ENCODE results near the gene MSANTD1.

The MSANTD1 gene

DNA sequence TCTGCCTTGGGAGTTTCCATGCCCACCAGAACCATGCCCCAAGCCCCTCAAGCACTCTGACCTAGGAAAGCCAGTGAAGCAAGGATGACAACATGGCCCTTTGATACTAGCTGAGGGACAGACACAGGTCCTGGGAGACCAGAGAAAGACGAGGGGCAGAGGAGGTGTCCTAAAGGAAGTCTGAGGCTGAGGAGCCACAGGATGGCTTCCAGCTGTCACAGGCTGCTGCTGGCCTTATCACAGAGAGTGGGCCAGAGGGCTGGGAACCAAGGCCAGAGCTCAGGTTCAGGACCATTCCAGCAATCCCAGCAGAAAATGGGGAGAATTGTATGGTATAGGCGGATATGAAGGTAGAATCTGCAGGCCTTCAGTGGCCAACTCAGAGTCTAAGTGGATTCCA is 31.7 kb upstream of the MSANTD1 start:
- no peak for DNase-seq

DNA sequence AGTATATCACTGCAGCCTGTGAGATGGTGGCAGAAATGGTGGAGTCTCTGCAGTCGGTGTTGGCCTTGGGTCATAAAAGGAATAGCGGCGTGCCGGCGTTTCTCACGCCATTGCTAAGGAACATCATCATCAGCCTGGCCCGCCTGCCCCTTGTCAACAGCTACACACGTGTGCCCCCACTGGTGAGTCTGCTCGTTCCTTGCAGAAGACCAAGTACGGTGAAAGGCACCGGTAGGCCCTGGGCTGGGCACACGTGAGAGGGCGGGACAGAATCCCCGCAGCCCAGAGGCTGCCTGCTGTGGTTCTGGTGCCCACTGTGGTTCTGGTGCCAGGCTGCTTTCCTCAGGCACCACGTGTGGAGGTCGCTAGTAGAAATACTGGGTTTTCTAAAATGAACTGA is 31.2 kb upstream of the MSANTD1 start:
- no peak for DNase-seq

DNA sequence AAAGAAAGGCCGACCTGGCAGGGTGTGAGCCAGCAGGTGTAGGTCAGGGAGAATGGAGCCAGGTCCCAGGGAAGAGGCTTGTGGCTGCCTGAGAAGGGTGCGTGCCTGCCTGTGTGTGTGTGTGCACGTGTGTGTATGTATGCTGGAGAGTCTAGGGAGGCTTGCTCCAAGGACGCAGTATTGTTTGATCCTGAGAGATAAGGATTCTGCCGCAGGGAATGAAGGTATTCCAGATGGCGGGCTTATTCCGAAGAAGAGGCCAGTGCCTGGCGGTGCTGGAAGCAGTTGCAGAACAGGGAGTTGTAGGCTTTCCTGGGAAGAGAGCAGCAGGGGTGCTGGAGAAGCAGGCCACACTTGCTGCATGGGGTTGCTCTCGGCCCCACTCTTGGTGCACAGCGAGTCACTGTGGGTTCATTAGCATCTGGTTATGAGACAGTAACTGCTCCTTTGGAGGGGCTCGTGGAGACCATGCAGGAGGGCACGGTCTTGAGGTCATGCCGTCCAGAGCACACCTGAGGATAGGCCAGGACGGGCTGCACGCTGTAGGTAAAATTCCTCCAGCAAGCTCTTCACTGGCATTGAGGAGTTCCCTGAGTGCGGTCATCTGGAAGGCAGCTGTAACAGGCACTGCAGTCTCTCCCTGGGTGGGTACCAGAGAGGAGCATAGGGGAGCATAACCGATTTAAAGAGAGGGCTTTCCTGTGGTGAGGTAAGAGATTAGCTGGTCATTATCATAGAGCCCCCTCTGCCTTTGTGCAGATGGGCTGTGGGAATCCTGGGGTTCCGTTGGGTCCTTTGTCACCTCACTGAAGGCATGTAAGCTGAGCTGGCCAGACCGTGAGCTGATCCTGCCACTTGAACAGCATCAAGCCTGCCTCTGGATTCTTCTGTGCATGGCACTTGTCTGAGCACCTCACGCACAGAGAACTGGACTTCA is 29.9 kb upstream of the MSANTD1 start:
- DNase-seq = no peak

DNA sequence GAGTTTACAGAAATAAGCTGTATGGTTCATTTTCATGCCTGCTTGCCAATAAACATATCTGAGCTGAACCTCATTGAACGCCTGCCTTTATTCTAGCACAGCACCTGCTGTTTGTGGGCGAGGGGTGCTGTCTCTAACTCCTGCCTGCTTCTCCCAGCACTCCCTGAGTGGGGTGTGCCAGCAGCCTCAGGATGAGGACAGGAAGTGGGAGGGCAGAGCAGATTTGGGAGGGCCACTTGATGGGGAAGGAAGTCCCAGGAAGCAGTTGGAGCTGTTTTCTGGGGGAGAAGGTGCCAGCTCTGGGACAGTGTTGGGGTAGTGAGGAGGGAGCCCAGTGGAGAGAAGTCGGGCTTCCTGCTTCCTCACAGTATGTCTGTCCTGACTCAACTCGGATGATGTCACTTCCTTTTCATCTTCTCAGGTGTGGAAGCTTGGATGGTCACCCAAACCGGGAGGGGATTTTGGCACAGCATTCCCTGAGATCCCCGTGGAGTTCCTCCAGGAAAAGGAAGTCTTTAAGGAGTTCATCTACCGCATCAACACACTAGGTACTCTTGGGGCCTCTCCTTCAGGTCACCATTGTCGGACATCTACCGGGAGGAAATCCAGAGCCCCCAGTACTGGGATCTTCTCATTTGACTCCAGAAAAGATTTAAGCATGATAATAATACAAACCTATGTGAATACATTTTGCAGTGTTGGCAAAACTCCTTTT is 29.0 kb upstream of the MSANTD1 start:
- DNase-seq = no peak

DNA sequence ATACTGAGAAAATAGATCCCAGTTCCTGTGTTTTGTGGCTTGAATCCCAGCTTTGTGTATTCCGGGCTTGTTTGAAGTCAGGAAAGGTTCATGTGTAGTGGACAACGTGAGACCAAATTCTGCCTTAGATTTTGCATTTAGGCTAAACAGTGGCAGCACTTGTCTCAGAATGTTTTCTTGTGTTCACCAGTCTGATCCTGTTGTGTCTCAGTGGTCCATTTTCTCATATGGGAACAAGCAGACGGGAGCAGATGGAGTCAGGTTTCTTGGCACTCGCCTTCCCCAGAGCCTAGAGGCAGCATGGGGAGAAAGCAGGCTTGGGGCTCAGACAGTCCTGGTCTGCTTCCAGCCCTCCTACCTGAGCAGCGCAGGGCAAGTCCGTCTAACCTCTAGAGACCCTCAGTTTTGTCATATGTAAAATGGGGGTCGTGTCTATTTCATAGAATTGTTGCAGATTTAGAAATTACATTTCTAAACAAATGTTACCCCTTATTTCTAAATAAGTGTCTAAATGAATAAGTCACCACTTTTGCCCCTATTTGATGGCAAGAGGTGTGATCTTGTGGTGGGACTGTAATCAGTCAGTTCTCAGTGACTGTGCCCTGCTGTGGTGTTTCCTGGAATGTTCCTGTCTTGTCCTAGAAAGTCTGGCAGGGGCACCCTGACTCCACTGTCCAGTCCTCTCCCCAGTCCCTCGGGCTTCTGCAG is 28.3 kb upstream of the MSANTD1 start:
- no peak for DNase-seq

DNA sequence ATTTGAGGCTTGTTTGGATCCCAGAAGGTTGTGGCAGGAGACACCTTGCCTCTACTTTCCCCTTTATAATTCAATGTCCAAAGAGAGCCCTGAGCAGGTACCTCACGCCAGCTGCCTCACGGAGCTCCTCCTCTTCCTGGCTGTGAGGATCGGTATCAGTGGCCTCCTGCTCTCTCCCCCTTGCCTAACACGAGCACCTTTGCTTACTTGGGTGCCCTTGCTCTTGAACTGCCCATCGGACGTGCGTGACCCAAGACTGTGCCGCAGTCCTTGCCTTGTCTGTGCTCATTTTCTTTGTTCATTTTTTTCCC is 27.8 kb upstream of the MSANTD1 start:
- DNase-seq = no peak

DNA sequence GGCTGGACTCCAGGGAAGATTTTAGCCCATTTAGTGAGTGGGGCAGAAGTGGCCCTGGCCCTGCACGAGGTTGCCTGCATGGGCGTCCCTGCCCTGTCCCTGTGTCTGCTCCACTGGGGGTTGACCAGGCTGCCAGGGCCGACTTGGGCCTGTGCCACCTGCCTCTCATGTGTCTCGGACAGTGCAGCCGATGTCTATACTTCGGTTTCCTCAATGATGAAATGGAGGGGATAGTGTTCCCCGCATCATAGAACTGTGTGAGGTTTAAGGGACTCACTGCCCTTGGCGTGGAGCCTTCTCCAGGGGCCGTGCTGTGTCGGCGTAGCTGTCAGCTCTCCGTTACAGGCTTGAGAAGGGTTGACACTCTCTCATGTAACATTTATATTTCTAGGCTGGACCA is 27.0 kb upstream of the MSANTD1 start:
- no peak for DNase-seq

DNA sequence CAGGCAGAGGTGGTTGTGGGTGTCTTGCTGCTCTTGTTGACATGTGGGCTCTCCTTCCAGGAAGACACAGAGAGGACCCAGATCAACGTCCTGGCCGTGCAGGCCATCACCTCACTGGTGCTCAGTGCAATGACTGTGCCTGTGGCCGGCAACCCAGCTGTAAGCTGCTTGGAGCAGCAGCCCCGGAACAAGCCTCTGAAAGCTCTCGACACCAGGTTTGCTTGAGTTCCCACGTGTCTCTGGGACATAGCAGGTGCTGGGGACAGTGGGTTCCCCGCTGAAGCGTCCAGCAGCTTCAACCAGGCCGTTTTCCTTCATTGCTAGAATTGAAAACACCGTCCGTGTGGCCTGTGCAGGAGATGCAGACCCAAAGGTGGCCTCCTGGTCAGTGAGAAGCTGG is 25.6 kb upstream of the MSANTD1 start:
- DNase-seq = no peak

DNA sequence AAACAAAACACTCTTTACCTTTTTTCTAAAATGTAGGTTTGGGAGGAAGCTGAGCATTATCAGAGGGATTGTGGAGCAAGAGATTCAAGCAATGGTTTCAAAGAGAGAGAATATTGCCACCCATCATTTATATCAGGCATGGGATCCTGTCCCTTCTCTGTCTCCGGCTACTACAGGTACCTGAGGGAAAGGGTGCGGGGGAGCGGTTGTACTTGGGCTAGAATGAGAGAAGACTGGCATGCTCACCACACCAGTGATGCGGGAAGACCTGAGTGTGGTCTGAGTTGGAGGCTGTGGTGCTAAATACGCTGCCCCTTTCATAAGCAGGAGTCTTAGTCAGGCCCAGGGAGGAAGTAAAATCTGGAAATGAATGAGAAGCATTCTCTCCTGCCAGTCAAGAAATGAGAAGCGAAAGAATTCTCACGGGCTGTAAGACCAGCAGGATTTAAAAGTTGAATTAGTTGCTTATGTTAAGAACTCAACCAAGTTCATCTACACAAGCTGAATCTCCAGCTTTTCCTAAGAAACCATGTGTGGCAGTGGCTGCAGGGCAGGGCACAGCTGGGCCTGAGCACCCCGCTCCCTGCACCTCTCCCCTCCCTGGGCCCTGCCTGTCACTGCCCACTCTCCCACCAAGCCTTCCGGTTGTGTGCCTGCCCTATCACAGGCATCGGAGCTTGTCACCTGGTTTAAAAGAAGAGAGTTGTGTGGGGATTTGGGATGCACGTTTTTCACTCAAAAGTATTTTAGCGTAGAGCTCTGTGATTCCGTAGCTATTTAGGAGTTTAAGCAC is 24.8 kb upstream of the MSANTD1 start:
- no peak for DNase-seq

DNA sequence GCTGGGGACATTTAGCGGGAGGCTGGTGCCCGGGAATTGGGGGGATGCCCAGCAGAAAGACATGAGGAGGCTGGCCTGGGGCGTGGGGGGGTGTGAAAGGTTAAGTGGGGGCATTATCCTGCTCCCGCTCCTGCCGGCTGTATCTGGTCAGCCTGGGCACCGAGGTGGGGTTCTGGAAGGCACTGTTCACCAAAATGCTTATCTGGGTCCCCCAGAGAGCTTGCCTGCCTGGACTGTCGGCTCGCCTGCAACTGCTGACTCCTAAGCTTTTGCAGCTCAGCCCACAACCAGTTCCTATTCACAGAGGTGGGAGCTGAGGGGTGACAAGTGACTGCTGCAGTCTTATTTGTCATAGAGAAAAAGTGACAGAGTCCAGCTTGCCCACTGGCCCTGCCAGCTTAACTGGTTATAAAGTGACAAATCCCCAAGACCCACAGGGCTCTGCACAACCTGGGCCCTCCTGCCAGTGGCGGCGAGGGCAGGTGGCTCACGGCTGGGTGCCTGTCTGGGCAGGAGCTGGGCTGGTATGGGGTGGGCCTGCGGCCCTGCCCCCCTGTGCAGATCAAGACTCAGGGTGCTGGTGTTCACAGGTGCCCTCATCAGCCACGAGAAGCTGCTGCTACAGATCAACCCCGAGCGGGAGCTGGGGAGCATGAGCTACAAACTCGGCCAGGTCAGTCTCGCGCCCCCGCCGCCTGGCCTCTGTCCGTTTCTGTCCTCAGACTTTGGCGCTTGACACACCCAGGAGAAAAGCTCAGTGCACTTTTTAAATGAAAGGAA is 23.7 kb upstream of the MSANTD1 start:
- no peak for DNase-seq

DNA sequence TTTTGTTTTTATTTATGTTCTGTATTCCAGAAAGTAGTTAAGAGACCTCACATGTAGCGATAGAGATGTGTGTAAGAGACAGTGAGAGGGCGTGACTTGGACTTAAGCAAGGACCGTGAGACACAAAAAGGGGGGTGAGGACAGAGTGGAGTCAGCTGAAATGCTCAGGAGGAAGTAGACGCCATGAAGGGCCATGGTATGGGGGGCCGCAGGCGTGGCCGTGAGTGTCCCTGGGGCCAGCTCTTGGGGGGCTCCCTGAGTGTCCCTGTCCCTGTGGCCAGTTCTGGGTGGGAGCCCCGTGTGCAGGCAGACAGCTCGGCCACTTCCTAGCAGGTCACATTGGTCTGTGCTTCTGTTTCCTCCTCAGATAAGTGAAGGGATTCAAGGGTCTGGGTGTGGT is 23.0 kb upstream of the MSANTD1 start:
- no peak for DNase-seq

DNA sequence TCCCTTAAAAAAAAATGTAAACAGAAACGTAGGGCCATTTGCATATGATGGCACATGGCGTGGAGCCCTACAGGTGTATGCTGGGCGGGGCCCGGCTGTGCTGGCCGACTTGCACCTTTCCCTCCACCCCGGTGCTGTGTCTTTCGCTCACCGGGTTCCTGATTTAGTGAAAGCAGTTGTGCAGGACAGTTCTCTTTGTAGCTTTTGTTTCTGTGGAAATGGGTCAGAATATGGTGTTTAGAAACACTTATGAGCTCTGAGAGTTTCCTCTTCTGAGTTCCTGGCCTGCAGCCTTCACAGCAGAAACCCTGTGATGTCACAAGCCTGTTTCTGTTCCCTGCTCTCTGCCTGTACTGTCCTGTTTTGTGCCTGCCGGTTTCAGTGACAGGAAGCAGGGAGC is 22.5 kb upstream of the MSANTD1 start:
- DNase-seq = no peak

DNA sequence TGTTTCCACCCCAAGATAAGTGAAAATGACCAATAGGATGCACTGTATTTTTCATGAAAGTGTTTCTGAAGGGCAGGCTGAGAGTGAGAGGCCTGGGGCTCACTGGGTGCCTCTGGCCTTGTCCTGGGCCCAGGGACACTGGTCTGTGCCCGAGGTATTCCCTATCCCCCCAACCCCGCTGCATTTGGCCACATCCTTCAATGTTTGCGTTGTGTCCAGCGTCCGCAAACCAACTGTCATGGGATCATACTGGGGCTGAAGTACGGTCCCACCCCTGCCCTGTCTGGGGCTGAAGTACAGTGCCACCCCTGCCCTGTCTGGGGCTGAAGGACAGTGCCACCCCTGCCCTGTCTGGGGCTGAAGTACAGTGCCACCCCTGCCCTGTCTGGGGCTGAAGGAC is 22.0 kb upstream of the MSANTD1 start:
- no peak for DNase-seq

DNA sequence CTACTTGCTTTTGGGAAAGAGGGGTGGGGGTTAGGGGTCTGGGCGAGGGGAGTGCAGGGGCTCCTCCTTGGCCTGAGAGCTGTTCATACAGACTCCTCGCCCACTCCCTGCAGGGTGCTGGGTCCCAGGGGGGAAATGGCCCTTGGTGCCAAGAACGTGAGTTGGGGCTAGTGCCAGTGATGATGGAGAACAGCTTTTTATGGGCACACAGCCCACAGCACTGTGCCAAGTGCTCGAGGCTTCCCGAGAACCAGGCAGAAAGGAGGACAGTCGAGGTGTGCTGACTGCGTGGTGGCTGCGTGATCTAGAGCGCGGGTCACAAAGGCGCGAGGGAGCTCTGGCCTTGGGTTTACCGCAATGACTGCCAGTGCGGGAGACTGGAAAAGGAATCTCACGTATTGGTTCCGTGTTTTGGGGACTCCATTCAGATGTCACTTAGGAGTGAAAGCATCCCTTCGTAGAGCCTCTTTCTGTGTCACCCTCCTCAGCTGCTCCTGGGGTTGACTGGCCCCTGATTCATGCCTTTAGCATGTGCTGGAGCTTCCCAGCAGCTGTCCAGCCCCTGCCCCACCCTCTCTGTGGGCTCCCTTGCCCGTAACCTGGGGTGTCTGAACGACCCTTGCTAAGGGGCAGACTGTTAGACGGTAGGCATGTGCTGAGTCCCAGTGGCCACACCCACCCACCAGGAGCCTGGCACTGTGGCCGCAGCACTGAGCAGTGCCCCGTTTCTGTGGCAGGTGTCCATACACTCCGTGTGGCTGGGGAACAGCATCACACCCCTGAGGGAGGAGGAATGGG is 20.9 kb upstream of the MSANTD1 start:
- no peak for DNase-seq

DNA sequence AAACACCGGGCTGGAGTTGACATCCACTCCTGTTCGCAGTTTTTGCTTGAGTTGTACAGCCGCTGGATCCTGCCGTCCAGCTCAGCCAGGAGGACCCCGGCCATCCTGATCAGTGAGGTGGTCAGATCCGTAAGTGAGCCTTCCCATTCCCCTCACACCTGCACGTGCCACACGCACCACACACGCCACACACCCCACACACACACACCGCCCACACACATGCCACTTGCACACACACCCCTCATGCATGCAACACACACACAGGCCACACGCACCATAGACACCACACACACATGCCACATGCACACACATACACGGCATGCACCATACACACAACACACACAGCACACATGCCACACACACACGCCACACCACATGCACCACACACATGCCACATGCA is 20.1 kb upstream of the MSANTD1 start:
- no peak for DNase-seq

DNA sequence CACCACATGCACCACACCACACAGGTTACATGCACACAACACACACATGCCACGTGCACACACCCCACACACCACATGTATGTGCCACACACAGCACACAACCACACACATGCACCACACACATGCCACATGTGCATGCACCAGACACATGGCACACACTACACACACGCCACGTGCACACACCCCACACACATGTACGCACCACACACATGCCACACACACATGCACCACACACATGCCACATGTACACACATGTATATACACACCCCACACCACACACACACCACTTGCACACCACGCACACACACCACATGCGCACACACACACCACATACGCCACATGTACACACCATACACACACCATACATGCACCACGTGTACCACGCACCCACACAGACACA is 19.6 kb upstream of the MSANTD1 start:
- no peak for DNase-seq

DNA sequence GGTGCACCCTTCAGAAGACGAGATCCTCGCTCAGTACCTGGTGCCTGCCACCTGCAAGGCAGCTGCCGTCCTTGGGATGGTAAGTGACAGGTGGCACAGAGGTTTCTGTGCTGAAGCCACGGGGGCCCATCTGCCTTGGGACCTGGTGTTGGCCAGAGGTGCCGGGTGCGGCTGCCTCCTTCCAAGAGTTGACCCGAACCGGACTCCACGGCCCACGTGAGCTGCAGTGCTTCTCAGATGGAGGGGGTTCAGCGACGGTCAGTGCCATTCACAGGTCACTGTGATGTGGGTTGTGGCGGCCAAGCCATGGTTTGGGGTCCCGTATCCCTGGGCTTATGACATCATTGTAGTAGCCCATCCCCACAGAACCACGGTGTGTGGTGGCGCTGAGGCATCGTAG is 19.0 kb upstream of the MSANTD1 start:
- no peak for DNase-seq

DNA sequence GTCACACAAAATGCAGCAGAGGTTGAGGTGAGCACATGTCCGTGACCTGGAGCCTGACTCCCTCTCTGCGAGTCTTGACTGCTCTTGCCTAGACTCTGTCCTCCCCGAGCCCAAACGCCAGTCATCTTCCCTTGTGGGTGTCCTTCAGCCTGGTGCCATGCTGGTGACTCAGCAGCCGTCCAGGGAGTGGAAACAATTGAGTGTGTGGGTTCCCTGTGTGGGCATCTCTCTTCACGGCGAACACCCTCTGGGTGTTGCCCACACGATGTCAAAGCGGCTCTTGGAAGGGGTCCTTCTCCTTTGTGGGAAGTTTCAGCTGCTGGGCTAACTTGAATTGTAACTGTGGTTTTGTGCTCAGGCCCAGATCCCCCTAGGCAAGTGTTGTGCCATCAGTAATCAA is 17.5 kb upstream of the MSANTD1 start:
- no peak for DNase-seq

DNA sequence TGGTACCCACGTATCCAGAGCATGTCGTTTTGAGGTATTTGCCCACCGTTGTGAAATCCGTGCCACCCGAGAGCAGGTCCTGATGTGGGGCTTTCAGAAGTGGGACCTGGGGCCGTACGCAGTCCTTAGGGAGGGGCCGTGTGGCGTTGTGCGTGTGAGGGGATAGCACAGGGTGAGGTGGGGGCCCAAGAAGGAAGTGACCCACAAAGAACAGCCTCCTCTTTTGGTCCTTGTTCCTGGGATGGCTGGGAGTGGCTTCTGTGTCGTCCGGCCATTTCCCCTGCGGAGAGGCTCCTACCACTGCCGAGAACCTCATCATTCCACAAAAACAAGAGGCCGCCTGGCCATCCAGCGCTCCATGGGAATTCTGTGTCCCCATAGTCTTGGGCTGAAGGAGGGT is 17.0 kb upstream of the MSANTD1 start:
- no peak for DNase-seq

DNA sequence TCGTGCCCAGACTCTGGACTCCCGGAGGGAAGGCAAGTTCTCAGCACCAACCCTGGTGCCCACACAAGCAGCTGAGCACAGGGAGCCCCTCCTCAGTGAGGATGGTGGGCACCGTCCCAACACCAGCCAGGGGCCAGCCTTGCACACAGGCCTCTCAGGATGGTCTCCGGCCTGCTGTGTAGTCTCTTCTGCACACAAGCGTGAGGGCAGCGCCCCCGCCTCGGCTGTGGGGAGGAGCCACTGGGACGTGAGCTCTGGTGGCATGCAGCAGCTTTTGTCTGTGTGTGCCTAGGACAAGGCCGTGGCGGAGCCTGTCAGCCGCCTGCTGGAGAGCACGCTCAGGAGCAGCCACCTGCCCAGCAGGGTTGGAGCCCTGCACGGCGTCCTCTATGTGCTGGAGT is 16.1 kb upstream of the MSANTD1 start:
- DNase-seq = no peak

DNA sequence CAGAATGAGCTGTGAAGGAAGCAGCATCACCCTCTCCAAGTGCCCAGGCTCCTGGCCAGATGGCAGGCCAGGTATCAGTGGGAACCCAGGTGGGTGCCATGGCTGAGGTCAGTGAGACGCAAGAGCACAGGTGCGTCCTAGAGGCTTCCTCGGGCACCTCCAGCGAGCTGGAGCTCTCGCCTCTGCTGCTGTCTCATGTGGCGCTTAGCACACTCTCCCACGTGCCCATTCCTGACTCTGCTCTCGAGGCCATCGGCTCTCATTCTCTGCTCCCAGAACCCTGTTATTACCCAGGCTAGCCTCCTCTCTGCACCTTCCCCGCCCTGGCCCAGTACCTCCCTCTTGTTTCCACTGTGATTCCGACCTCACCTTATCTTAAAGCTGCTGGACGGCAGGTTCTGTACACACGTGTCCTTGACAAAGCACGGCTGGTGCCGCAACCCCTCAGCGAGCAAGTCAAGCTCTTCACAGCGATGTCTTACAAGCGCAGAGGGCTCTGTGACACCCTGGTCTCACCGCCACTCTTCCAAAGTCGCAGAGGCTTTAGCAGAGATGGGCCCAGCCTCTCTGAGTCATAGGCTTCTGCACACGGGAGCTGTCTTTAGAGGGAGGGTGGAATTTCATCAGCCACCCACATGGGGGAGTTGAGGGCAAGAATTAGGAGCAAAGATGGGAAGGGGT is 15.4 kb upstream of the MSANTD1 start:
- DNase-seq = no peak

Data from activated CD8-positive, alpha-beta memory T cell treated with anti-CD3 and anti-CD28 coated beads, Interleukin-2, amount 50 U/mL, for 48 hours (primary cell).